ENCODE measurements around the gene CNTNAP5. TPM values are rescaled to one million over a fixed set of nuclear protein-coding genes. Genes with fewer than 3 reads are reported as not detected.

CNTNAP5 gene
- total RNA-seq, 1 experiment from 2014 or later = not detected

GRCh38 chr2:124570872-124571271, 545.8 kb downstream of the CNTNAP5 start:
- no peak for DNase-seq (ENCODE audit: low spot score)
- ChIA-PET POLR2A (ENCODE audit: low non-redundant PET) (no interaction called here), CTCF (no interaction called here)
- H3K36me3 ChIP-seq (ENCODE audit: insufficient read depth, low read length, poor library complexity, severe bottlenecking) = no peaks in the 10 kb centered on the region
- H3K4me3 ChIP-seq (ENCODE audit: low read depth, low read length, poor library complexity, severe bottlenecking) = no peak overlapping the region
- no peaks in the 10 kb centered on the region for H3K9me3 ChIP-seq (ENCODE audit: low read depth, low read length, poor library complexity, severe bottlenecking)
- H3K27me3 ChIP-seq (replicated peaks; ENCODE audit: insufficient read depth, low read depth, low read length, poor library complexity) = no peaks in the 10 kb centered on the region
- intact Hi-C loops (cut with micrococcal nuclease; ENCODE audit: unreplicated experiment) = no loop called here
- H3K27ac ChIP-seq (ENCODE audit: low read depth, low read length, poor library complexity, severe bottlenecking) = no peak overlapping the region
- no TSS peak for BruUV-seq (replicated peaks)
- no peaks in the 10 kb centered on the region for H3K4me1 ChIP-seq (ENCODE audit: insufficient read depth, low read length, poor library complexity, severe bottlenecking)
- TF ChIP-seq CTCF (conservative IDR thresholded peaks at IDR 0.05; ENCODE audit: low read depth, low read length) = no peak
- TF ChIP-seq EZH2 (IDR thresholded peaks at IDR 0.05; ENCODE audit: borderline replicate concordance, low read depth, low read length, poor library complexity, severe bottlenecking) = no peak

DNA sequence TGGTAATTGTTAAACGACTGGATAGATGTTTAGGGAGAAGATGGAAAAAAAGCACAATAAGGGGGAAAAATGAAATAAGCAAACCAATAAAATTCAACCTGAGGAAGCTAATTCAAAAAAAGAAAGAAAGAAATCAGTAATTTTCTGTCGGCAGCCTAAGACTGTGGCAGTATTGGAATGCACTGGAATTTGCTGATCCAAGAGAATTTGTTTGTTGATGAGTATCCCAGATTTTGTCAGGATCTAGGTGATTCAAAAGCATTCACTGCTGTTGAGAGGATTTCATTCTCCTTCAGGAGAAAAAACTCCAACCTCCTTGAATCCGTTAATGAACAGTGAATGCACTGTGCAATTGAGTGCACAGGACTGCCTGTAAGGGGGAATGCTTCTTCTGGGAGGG, 546.7 kb downstream of the CNTNAP5 start:
- BruUV-seq (replicated peaks) = no TSS peak
- no peak for TF ChIP-seq CTCF (conservative IDR thresholded peaks at IDR 0.05; ENCODE audit: low read depth, low read length)
- CTCF ChIA-PET = no interaction called here
- H3K36me3 ChIP-seq (ENCODE audit: insufficient read depth, low read length, poor library complexity, severe bottlenecking) = no peaks in the 10 kb centered on the region
- no peaks in the 10 kb centered on the region for H3K27me3 ChIP-seq (replicated peaks; ENCODE audit: insufficient read depth, low read depth, low read length, poor library complexity)
- H3K4me3 ChIP-seq (ENCODE audit: low read depth, low read length, poor library complexity, severe bottlenecking) = no peak overlapping the region
- intact Hi-C loops (cut with micrococcal nuclease; ENCODE audit: unreplicated experiment) = no loop called here
- H3K27ac ChIP-seq (ENCODE audit: low read depth, low read length, poor library complexity, severe bottlenecking) = no peak overlapping the region
- H3K9me3 ChIP-seq (ENCODE audit: low read depth, low read length, poor library complexity, severe bottlenecking) = no peaks in the 10 kb centered on the region
- DNase-seq (ENCODE audit: low spot score) = no peak
- H3K4me1 ChIP-seq (ENCODE audit: insufficient read depth, low read length, poor library complexity, severe bottlenecking) = no peaks in the 10 kb centered on the region
- POLR2A ChIA-PET (ENCODE audit: low non-redundant PET) = no interaction called here

DNA sequence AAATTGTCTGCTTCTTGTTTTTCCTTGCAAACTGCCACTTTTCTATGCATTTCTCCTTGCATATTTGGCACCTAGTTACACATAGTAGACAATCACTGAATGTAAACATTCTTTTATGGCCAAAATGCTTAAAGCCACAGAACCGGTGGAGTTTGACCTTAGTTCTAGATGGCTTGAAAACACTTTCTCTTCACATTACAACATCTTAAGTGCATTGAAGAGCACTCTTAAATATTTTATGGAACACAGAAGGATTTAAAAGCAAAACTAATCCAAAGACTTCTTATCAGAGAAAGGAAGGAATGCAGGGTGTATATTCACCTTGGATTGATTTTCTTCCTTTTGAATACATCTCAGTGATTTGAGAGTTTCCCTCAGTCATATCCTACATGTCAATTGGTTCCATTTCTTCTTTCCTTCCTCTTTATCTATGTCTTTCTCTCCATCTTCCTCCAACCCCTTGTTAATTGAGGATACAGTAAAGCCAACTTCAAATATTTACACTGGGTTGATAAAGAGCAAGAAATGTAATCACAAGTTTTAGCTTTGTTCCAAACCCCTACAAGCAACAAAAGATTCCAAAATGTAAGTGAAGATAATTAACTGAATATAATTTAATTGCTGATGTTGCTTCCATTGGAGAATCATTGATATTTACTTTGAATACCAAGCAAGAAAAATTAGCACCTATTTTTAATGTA, 548.0 kb downstream of the CNTNAP5 start:
- H3K4me1 ChIP-seq (ENCODE audit: insufficient read depth, low read length, poor library complexity, severe bottlenecking) = no peaks in the 10 kb centered on the region
- CTCF ChIA-PET = no interaction called here
- no peak overlapping the region for H3K4me3 ChIP-seq (ENCODE audit: low read depth, low read length, poor library complexity, severe bottlenecking)
- H3K27me3 ChIP-seq (replicated peaks; ENCODE audit: insufficient read depth, low read depth, low read length, poor library complexity) = no peaks in the 10 kb centered on the region
- no peaks in the 10 kb centered on the region for H3K36me3 ChIP-seq (ENCODE audit: insufficient read depth, low read length, poor library complexity, severe bottlenecking)
- DNase-seq (ENCODE audit: low spot score) = no peak
- no peak overlapping the region for H3K27ac ChIP-seq (ENCODE audit: low read depth, low read length, poor library complexity, severe bottlenecking)
- no TSS peak for BruUV-seq (replicated peaks)
- intact Hi-C loops (cut with micrococcal nuclease; ENCODE audit: unreplicated experiment) = no loop called here
- no peaks in the 10 kb centered on the region for H3K9me3 ChIP-seq (ENCODE audit: low read depth, low read length, poor library complexity, severe bottlenecking)
- POLR2A ChIA-PET (ENCODE audit: low non-redundant PET) = no interaction called here
- no peak for TF ChIP-seq EZH2 (IDR thresholded peaks at IDR 0.05; ENCODE audit: borderline replicate concordance, low read depth, low read length, poor library complexity, severe bottlenecking)
- TF ChIP-seq CTCF (conservative IDR thresholded peaks at IDR 0.05; ENCODE audit: low read depth, low read length) = no peak
